GM12878 (cell line): Measurements from ENCODE around the gene LRIG3.

Experiments
- CREM ChIP-seq: IDR thresholded peaks from 2 replicates; pipeline ENCODE4 v1.6.1; 2014; ENCODE audit warnings: antibody characterized with exemption, low read depth
- CTCF ChIP-seq, 3 experiments: IDR thresholded peaks in 2 of 3; conservative IDR thresholded peaks in 1 of 3; 2 replicates each; pipeline ENCODE4 v1.5.1; 2011; ENCODE audit warnings: low read depth in 3 of 3, low read length in 3 of 3, mild to moderate bottlenecking in 3 of 3, control low read depth in 2 of 3, moderate library complexity in 2 of 3, inconsistent platforms in 1 of 3, mixed read lengths in 1 of 3; ENCODE audit not compliant: control insufficient read depth in 2 of 3, insufficient read depth in 1 of 3; ENCODE audit errors: extremely low read depth in 1 of 3
- HSF1 ChIP-seq: fragments of 150-350 bp; IDR thresholded peaks from 2 replicates; pipeline ENCODE4 v1.6.1; 2014; ENCODE audit warnings: mild to moderate bottlenecking, low read depth, low read length
- PAX5 ChIP-seq: IDR thresholded peaks from 2 replicates; pipeline ENCODE4 v1.6.1; 2011; ENCODE audit warnings: low read depth, low read length, borderline replicate concordance
- POLR2AphosphoS5 ChIP-seq: IDR thresholded peaks from 2 replicates; pipeline ENCODE4 v1.6.1; 2011; ENCODE audit warnings: mild to moderate bottlenecking, low read length, inconsistent platforms
- PRDM15 ChIP-seq: fragments of 450-650 bp; formaldehyde crosslinking; IDR thresholded peaks from 2 replicates; pipeline ENCODE4 v1.4.0; 2020; ENCODE audit warnings: mild to moderate bottlenecking, moderate library complexity
- TAF1 ChIP-seq: IDR thresholded peaks from 2 replicates; pipeline ENCODE4 v1.6.1; 2011; ENCODE audit warnings: mild to moderate bottlenecking, low read depth, low read length, borderline replicate concordance
- ZNF274 ChIP-seq: IDR thresholded peaks from one replicate; pipeline ENCODE4 v1.8.0; 2011; ENCODE audit not compliant: insufficient read length, insufficient read depth

- no peak for TF ChIP-seq HSF1
- no peak for TF ChIP-seq ZNF274
- TF ChIP-seq CREM: no peak
- no peak for TF ChIP-seq PRDM15 (CRISPR knock-in tag)
- no peak for TF ChIP-seq PAX5
- TF ChIP-seq CTCF (IDR thresholded peaks at IDR 0.05 in 2 of 3, conservative IDR thresholded peaks at IDR 0.05 in 1 of 3; ENCODE audit: control insufficient read depth in 2 of 3, extremely low read depth in 1 of 3, insufficient read depth in 1 of 3, low read depth in 3 of 3, low read length in 3 of 3): no peak
- no peak for TF ChIP-seq POLR2AphosphoS5
- TF ChIP-seq TAF1: no peak
These were observed 39.5 kb upstream of the LRIG3 start for GRCh38 chr12:58959639-58960300.
